Measurements from ENCODE around the gene GABRB2. TPM values are rescaled to one million over a fixed set of nuclear protein-coding genes. Genes with fewer than 3 reads are reported as not detected.

The GABRB2 gene
- polyA plus RNA-seq, 4 donors, result 1.4 to 2.6 (median 1.9) TPM

DNA sequence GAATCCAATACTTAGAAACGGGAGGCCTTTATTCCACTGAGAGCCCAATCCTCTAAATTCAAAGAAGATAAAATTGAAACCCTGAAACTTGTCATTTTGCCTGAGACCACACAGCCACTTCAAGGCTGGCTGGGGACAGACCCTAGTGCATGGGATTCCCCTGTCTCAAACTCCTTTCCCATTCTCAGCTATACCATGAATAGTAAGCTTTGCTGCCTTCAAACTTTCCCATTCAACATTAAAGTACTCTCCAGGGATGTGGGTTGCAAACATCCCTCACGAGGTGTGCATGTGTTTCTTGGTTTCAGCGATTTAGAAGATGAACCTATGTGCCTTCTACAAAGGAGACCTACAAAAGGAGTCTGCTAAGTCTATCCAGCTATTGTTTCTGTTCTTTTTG is 64.6 kb downstream of the GABRB2 start:
- no peak for DNase-seq (ENCODE audit: low read depth in 4 of 4, low spot score in 3 of 4)

- DNase-seq (ENCODE audit: low read depth in 4 of 4, low spot score in 3 of 4), result no peak
Measured at GRCh38 chr5:161471211-161471950, 75.1 kb downstream of the GABRB2 start.

DNA sequence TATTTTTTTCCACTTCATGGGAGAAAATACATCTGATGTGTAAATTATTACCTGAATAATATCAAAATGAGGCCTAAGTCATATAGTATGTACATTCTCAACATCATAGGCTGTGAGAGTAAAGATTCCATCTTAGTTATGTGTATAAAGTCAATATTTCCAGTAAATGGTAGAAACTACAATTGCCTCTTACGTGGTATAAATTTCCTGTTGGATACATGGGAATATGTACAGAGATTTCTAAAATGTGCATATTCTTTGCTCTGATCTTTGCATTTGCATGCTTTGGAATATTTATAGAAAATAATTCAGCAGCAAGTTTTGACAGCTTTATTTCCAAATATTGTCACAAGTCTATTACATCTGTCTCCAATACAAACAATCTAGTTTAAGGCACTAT is 78.8 kb downstream of the GABRB2 start:
- no peak for DNase-seq (ENCODE audit: low read depth in 4 of 4, low spot score in 3 of 4)

- DNase-seq (ENCODE audit: low read depth in 4 of 4, low spot score in 3 of 4), result no peak
Measured at GRCh38 chr5:161460741-161461140, 85.8 kb downstream of the GABRB2 start.

- no peak for DNase-seq (ENCODE audit: low read depth in 4 of 4, low spot score in 3 of 4)
Measured at GRCh38 chr5:161446655-161447054, 99.9 kb downstream of the GABRB2 start.

DNA sequence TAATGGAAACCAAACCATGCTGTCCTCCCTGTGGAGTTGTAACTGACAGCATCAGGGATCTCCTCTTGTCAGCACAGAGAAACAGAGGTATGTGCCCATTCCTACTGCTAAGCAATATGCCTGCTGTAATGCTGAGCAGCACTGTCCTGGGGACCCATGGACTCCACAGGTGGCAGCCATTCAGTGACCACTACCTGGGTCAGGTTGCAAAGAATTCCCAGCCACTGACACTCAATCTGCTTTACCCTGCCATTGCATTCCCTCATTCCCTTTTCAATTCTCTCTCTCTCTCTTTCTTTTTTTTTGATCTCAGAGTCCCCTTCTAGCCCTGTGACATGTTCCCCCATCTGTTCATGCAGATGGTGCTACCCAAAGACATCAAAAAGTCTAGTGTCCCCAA is 104.1 kb downstream of the GABRB2 start:
- no peak for DNase-seq (ENCODE audit: low read depth in 4 of 4, low spot score in 3 of 4)

- no peak for DNase-seq (ENCODE audit: low read depth in 4 of 4, low spot score in 3 of 4)
Measured at GRCh38 chr5:161432798-161433197, 113.7 kb downstream of the GABRB2 start.

GRCh38 chr5:161431963-161432362 is 114.6 kb downstream of the GABRB2 start:
- no peak for DNase-seq (ENCODE audit: low read depth in 4 of 4, low spot score in 3 of 4)

- no peak for DNase-seq (ENCODE audit: low read depth in 4 of 4, low spot score in 3 of 4)
Measured at GRCh38 chr5:161421067-161421466, 125.5 kb downstream of the GABRB2 start.

- no peak for DNase-seq (ENCODE audit: low read depth in 4 of 4, low spot score in 3 of 4)
Measured at GRCh38 chr5:161420521-161420920, 126.0 kb downstream of the GABRB2 start.

DNA sequence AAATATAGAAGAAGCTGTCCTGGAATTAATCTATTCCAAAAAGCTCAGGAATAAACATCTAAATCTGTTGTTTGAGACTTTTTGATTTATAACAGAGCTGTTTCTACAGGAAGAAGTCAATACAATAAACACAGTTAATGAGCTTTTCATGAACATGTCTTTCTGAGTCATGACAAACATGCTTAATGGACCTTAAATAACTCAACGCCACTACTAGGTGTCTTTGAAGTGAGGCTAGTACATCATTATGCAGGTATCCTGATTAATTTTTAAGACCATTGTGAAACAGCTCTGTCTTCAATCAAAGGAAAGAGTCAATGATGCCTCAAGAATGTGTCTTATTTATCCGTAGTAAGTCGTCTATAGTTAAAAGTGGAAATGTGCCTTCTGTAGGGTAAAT is 131.6 kb downstream of the GABRB2 start:
- no peak for DNase-seq (ENCODE audit: low read depth in 4 of 4, low spot score in 3 of 4)

GRCh38 chr5:161414037-161414436 is 132.5 kb downstream of the GABRB2 start:
- no peak for DNase-seq (ENCODE audit: low read depth in 4 of 4, low spot score in 3 of 4)

GRCh38 chr5:161412792-161413191 is 133.7 kb downstream of the GABRB2 start:
- no peak for DNase-seq (ENCODE audit: low read depth in 4 of 4, low spot score in 3 of 4)

- no peak for DNase-seq (ENCODE audit: low read depth in 4 of 4, low spot score in 3 of 4)
Measured at GRCh38 chr5:161411156-161411555, 135.4 kb downstream of the GABRB2 start.

DNA sequence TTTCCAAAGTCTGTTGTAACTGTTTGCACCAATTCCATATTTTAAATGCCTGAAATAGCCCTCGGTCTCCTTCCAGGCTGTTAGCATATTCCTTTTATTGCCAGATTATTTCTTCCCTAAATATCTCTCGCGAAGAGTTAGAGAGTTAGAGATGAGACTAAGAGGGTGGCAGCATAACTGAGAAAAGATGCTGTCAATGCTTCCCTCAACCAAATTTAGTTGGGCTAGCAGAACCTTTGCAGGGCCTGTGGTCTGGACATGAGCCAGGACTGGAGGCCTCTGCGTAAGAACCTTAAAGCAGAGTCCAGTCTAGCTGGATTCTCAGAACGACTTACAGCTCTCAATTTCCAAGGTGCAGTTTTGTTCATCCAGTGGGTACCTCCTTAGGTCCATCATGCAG is 135.9 kb downstream of the GABRB2 start:
- DNase-seq (ENCODE audit: low read depth in 4 of 4, low spot score in 3 of 4), result no peak

- DNase-seq (ENCODE audit: low read depth in 4 of 4, low spot score in 3 of 4), result no peak
Measured at GRCh38 chr5:161409471-161409870, 137.1 kb downstream of the GABRB2 start.

- DNase-seq (ENCODE audit: low read depth in 4 of 4, low spot score in 3 of 4), result no peak
Measured at GRCh38 chr5:161406880-161407279, 139.6 kb downstream of the GABRB2 start.

- no peak for DNase-seq (ENCODE audit: low read depth in 4 of 4, low spot score in 3 of 4)
Measured at GRCh38 chr5:161403996-161404395, 142.5 kb downstream of the GABRB2 start.

DNA sequence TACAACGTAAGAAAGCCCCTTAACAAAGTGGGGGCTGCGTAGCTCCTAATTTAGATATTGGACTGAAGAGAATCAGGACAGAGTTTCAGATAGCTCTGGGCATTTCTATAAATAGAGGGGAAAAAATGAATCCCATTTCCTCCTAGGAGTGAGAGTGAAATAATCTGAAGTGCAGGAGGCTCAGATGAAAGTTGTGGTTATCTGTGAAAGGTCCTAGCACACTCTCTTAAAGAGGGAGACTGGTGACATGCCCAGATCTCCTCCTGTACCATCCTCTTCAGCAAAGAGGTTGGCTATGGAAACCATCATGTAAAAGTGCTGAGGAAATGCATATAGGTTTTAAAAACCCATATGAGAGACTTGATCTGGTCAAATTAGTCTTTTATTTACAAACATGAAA is 143.4 kb downstream of the GABRB2 start:
- no peak for DNase-seq (ENCODE audit: low read depth in 4 of 4, low spot score in 3 of 4)

DNA sequence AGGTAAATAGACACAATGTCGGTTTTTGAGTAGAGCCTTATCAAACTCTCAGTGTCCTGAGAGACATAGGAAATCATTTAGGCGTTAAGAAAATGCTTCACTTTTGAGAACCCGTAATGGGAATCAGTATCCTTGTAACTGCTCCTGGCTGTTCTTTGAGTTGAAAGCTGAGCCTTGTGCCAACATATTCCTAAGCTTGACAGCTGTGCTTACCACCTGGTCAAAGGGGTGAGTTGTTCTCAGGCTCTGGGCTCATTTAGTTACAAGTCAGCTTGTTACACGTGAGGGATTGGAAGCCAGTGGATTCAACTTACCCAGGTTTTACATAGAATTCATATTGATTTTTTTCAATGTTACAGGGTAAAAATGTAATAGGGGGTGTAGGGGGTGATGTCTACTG is 145.9 kb downstream of the GABRB2 start:
- DNase-seq (ENCODE audit: low read depth in 4 of 4, low spot score in 3 of 4), result no peak

- DNase-seq (ENCODE audit: low read depth in 4 of 4, low spot score in 3 of 4), result no peak
Measured at GRCh38 chr5:161399996-161400562, 146.4 kb downstream of the GABRB2 start.

DNA sequence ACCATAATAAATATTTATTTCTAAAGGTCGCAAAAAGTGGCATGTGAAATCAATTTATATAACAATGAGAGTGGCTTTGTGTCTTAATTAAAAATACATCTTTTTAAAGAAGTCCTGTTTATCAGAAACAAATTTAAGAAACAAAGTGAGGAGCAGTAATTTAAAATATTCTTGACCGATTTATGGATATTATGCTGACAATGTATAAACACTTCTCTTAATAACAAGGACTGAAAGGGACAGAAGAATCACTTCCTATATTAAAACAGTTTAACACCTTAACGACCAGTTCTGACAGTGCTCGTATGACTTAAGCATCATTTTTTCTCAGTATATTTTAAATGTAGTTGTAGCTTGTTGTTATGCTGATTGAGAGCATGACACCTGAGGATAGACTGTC is 149.1 kb downstream of the GABRB2 start:
- no peak for DNase-seq (ENCODE audit: low read depth in 4 of 4, low spot score in 3 of 4)

- no peak for DNase-seq (ENCODE audit: low read depth in 4 of 4, low spot score in 3 of 4)
Measured at GRCh38 chr5:161396171-161396570, 150.4 kb downstream of the GABRB2 start.
